Calu3 (cell line): ENCODE data around the gene MSN. TPM values are rescaled to one million over a fixed set of nuclear protein-coding genes. Genes with fewer than 3 reads are reported as not detected.
"Not testable (repeated sequence)": the region's sequence is repeated elsewhere in the genome, so short reads cannot be mapped to it uniquely, and the experiment has no call there.

Experiments
- BruUV-seq: library from RNA; stranded (reverse); fragments of 400-500 nt; replicated peaks from 2 replicates; lab custom pipeline; 2021; lab: Mats Ljungman, UMichigan
- CTCF ChIA-PET: fragments of 300-600 bp; sonication (Branson Sonifier 250); formaldehyde crosslinking; loops from one replicate; lab custom pipeline; 2022; ENCODE audit warnings: antibody characterized with exemption; lab: Charles Lee
- DNase-seq: peaks from one replicate; pipeline ENCODE4 v3.0.0; 2022
- H3K27ac Mint-ChIP-seq: one replicate; pipeline ENCODE4 v1.8.0; 2022; ENCODE audit warnings: mixed read lengths; ENCODE audit not compliant: unreplicated experiment
- H3K27me3 Mint-ChIP-seq: one replicate; pipeline ENCODE4 v1.8.0; 2022; ENCODE audit warnings: mixed read lengths; ENCODE audit not compliant: unreplicated experiment
- H3K36me3 Mint-ChIP-seq: one replicate; pipeline ENCODE4 v1.8.0; 2022; ENCODE audit warnings: mild to moderate bottlenecking, moderate library complexity, mixed read lengths; ENCODE audit not compliant: insufficient read depth, unreplicated experiment
- H3K4me1 Mint-ChIP-seq: one replicate; pipeline ENCODE4 v1.8.0; 2022; ENCODE audit warnings: mild to moderate bottlenecking, low read depth, mixed read lengths; ENCODE audit not compliant: unreplicated experiment
- H3K4me3 Mint-ChIP-seq: one replicate; pipeline ENCODE4 v1.8.0; 2022; ENCODE audit warnings: mild to moderate bottlenecking, low read depth, moderate library complexity, mixed read lengths; ENCODE audit not compliant: unreplicated experiment
- H3K9me3 Mint-ChIP-seq: one replicate; pipeline ENCODE4 v1.8.0; 2022; ENCODE audit warnings: low read depth, mixed read lengths; ENCODE audit not compliant: unreplicated experiment
- intact Hi-C: fragments of 100-400 bp; cut with micrococcal nuclease; formaldehyde crosslinking; loops from one replicate; pipeline ENCODE4 v1.10.0; 2022; ENCODE audit not compliant: unreplicated experiment
- total RNA-seq: library from RNA; stranded (reverse); gene quantifications from 2 replicates; pipeline ENCODE4 v1.2.3, GENCODE V29; 2022
- TF ChIP-seq, protein P1 (sequence below): fragments of 200-600 bp; IDR thresholded peaks from one replicate; pipeline ENCODE4 v1.8.0; 2022; ENCODE audit warnings: antibody characterized with exemption; ENCODE audit not compliant: unreplicated experiment

The MSN gene
- total RNA-seq, 1 experiment from 2014 or later: 129 TPM

DNA sequence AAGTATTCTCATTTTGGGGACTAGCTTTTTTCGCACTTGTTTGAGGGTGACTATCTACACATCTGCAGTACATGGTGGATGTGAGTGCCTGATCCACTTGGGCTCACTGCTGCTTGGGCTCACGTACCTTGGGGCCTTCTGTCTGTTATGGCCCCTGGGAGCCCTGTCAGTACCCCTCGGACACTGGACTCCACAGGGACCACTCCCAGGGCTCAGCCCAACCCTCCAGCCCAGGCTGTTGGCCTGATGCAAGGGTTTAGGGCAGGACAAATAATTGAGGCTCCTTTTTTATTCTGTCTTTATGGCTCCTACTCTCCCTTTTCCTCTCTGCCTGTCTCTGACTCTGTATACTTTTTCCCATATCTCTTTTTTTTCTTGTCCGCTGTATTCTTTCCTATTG is 32.7 kb upstream of the MSN start:
- BruUV-seq: no TSS peak
- TF ChIP-seq, protein P1, sequence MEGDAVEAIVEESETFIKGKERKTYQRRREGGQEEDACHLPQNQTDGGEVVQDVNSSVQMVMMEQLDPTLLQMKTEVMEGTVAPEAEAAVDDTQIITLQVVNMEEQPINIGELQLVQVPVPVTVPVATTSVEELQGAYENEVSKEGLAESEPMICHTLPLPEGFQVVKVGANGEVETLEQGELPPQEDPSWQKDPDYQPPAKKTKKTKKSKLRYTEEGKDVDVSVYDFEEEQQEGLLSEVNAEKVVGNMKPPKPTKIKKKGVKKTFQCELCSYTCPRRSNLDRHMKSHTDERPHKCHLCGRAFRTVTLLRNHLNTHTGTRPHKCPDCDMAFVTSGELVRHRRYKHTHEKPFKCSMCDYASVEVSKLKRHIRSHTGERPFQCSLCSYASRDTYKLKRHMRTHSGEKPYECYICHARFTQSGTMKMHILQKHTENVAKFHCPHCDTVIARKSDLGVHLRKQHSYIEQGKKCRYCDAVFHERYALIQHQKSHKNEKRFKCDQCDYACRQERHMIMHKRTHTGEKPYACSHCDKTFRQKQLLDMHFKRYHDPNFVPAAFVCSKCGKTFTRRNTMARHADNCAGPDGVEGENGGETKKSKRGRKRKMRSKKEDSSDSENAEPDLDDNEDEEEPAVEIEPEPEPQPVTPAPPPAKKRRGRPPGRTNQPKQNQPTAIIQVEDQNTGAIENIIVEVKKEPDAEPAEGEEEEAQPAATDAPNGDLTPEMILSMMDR: no peak
- H3K9me3 Mint-ChIP-seq: no peaks in the 10 kb centered on the region
- no peaks in the 10 kb centered on the region for H3K27me3 Mint-ChIP-seq
- H3K27ac Mint-ChIP-seq: no peak overlapping the region
- CTCF ChIA-PET: no interaction called here
- H3K4me3 Mint-ChIP-seq: no peak overlapping the region
- no peaks in the 10 kb centered on the region for H3K4me1 Mint-ChIP-seq
- intact Hi-C loops: no loop called here
- DNase-seq: no peak
- H3K36me3 Mint-ChIP-seq: no peaks in the 10 kb centered on the region

DNA sequence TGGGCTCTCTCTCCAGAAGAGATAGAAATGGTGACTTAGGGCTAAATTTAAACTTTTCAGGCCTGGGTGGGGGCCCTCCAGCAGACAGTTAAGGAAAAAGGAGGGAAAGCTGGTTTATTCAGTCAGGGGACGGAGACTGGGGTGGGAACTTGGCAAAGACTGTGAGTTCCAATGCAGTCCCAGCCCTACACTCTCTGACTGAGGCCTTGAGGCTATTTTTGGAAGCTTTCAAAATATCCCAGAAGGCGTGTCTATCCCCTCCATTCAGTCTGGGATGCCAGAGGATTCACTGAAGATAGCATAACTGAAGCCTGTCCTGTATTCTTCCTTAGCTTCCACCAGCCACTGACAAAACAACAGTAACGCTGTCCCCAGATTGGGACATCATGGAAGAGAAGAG is 32.1 kb upstream of the MSN start:
- intact Hi-C loops: no loop called here
- Mint-ChIP-seq H3K4me1 (no peaks in the 10 kb centered on the region), H3K27ac (no peak overlapping the region), H3K27me3 (no peaks in the 10 kb centered on the region), H3K36me3 (no peaks in the 10 kb centered on the region), H3K9me3 (no peaks in the 10 kb centered on the region), H3K4me3 (no peak overlapping the region)
- DNase-seq: no peak
- BruUV-seq: no TSS peak
- CTCF ChIA-PET: no interaction called here
- TF ChIP-seq, protein P1: no peak

DNA sequence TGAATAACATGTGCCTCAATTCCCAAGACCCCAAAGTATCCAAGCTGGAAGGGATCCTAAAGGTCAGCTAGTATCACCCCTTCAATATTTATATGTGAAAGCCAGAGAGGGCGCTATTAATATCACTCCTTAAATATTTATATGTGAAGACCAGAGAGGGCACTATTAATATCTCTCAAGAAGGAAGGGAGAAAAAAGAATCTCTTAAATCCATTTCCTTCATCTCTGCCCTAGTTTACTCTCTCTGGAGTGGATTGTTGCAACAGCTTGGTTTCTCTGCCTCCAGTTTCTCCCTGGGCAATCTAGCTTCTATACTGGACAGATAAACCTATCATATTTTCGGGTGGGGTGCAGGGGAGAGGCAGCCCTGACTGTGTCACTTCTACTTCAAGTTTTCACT is 31.6 kb upstream of the MSN start:
- no peak overlapping the region for H3K27ac Mint-ChIP-seq
- no peaks in the 10 kb centered on the region for H3K9me3 Mint-ChIP-seq
- CTCF ChIA-PET: no interaction called here
- no peak overlapping the region for H3K4me3 Mint-ChIP-seq
- H3K27me3 Mint-ChIP-seq: no peaks in the 10 kb centered on the region
- intact Hi-C loops: no loop called here
- H3K4me1 Mint-ChIP-seq: no peaks in the 10 kb centered on the region
- H3K36me3 Mint-ChIP-seq: no peaks in the 10 kb centered on the region
- TF ChIP-seq, protein P1: no peak
- BruUV-seq: no TSS peak
- DNase-seq: no peak

DNA sequence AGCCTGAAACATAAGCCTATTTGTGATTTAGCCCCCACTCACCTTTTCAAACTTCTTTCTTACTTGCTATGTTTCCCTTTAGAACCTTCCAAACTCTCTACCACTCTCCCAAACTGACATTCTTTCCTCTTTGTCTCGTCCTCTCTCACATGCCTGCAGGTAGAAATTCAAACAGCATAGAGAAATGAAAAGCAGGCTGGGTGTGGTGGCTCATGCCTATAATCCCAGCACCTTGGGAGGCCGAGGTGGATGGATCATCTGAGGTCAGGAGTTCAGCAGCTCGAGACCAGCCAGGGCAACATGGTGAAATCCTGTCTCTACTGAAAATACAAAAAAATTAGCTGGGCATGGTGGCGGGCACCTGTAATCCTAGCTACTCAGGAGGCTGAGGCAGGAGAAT is 31.2 kb upstream of the MSN start:
- H3K4me3 Mint-ChIP-seq, intact Hi-C loops, H3K9me3 Mint-ChIP-seq, CTCF ChIA-PET, H3K4me1 Mint-ChIP-seq, BruUV-seq, H3K27me3 Mint-ChIP-seq, DNase-seq, H3K27ac Mint-ChIP-seq, H3K36me3 Mint-ChIP-seq: not testable (repeated sequence)

DNA sequence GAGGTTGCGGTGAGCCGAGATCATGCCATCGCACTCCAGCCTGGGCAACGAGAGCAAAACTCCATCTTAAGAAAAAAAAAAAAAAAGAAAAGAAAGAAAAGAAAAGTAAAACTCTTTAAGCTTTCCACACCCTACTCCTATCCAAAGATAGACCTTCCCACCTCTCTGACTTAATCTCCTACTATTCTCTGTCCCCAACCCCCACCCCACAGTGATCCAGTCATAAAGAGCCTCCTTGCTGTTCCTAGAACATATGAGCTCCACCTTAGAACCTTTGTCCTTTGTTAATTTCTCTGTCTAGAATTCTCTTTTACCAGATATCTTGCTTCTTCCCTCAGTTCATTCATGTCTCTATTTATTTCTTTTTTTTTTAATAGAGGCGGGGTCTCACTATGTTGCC is 30.1 kb upstream of the MSN start:
- H3K4me1 Mint-ChIP-seq: no peaks in the 10 kb centered on the region
- no peak overlapping the region for H3K27ac Mint-ChIP-seq
- H3K9me3 Mint-ChIP-seq: no peaks in the 10 kb centered on the region
- no peak overlapping the region for H3K4me3 Mint-ChIP-seq
- no peaks in the 10 kb centered on the region for H3K36me3 Mint-ChIP-seq
- no peaks in the 10 kb centered on the region for H3K27me3 Mint-ChIP-seq
- TF ChIP-seq, protein P1: no peak
- CTCF ChIA-PET: no interaction called here
- intact Hi-C loops: no loop called here
- no peak for DNase-seq
- BruUV-seq: no TSS peak
